HepG2 (cell line): Measurements from ENCODE around the gene SUSD2.

Source experiments
- CC2D1A ChIP-seq: sonication (generic); formaldehyde crosslinking; IDR thresholded peaks from 2 replicates; pipeline ENCODE4 v1.8.1; 2023; ENCODE audit warnings: mild to moderate bottlenecking, missing genetic modification reagents
- DDIT3 ChIP-seq: sonication (generic); formaldehyde crosslinking; IDR thresholded peaks from 2 replicates; pipeline ENCODE4 v1.4.0; 2020; ENCODE audit warnings: mild to moderate bottlenecking, missing genetic modification reagents
- FLYWCH1 ChIP-seq: sonication (generic); formaldehyde crosslinking; IDR thresholded peaks from 2 replicates; pipeline ENCODE4 v1.8.1; 2023; ENCODE audit warnings: mild to moderate bottlenecking, missing genetic modification reagents
- JUN ChIP-seq: sonication (generic); formaldehyde crosslinking; IDR thresholded peaks from 2 replicates; pipeline ENCODE4 v1.4.0; 2020; ENCODE audit warnings: mild to moderate bottlenecking, missing genetic modification reagents
- MTA3 ChIP-seq: sonication (generic); formaldehyde crosslinking; IDR thresholded peaks from 2 replicates; pipeline ENCODE4 v1.4.0; 2020; ENCODE audit warnings: missing genetic modification reagents
- PBX3 ChIP-seq: sonication (generic); formaldehyde crosslinking; IDR thresholded peaks from 2 replicates; pipeline ENCODE4 v1.8.1; 2023; ENCODE audit warnings: missing genetic modification reagents, inconsistent platforms, borderline replicate concordance
- POLR2A ChIP-seq, 2 experiments: IDR thresholded peaks; 2 replicates each; pipeline ENCODE4 v1.6.1; 2011; ENCODE audit warnings: low read depth in 2 of 2, low read length in 2 of 2, mild to moderate bottlenecking in 1 of 2, moderate library complexity in 1 of 2; ENCODE audit not compliant: insufficient read depth in 1 of 2
- RFX5 ChIP-seq: IDR thresholded peaks from 2 replicates; pipeline ENCODE4 v1.6.1; 2011; ENCODE audit warnings: low read depth, low read length, improper control_type of control experiment
- ZNF646 ChIP-seq: sonication (generic); formaldehyde crosslinking; IDR thresholded peaks from 2 replicates; pipeline ENCODE4 v1.9.0; 2021; ENCODE audit warnings: mild to moderate bottlenecking, missing genetic modification reagents
- ZNF704 ChIP-seq: sonication (generic); formaldehyde crosslinking; IDR thresholded peaks from 2 replicates; pipeline ENCODE4 v1.8.1; 2023; ENCODE audit warnings: mild to moderate bottlenecking, inconsistent platforms, moderate library complexity, missing genetic modification reagents, borderline replicate concordance
- ZNF773 ChIP-seq: sonication (generic); formaldehyde crosslinking; IDR thresholded peaks from 2 replicates; pipeline ENCODE4 v1.4.0; 2020; ENCODE audit warnings: missing genetic modification reagents, borderline replicate concordance
- ZSCAN5A ChIP-seq: sonication (generic); formaldehyde crosslinking; IDR thresholded peaks from 2 replicates; pipeline ENCODE4 v1.8.0; 2022; ENCODE audit warnings: mild to moderate bottlenecking, missing genetic modification reagents, borderline replicate concordance

- TF ChIP-seq FLYWCH1 (CRISPR knock-in tag): no peak
- no peak for TF ChIP-seq ZNF773
- TF ChIP-seq ZNF704 (CRISPR knock-in tag): no peak
- TF ChIP-seq RFX5: no peak
- no peak for TF ChIP-seq MTA3
- TF ChIP-seq CC2D1A (CRISPR knock-in tag): no peak
- no peak for TF ChIP-seq ZNF646 (CRISPR knock-in tag)
- TF ChIP-seq ZSCAN5A: no peak
- TF ChIP-seq JUN (CRISPR knock-in tag): no peak
- no peak for TF ChIP-seq POLR2A (IDR thresholded peaks at IDR 0.05; ENCODE audit: insufficient read depth in 1 of 2, low read depth in 2 of 2, low read length in 2 of 2)
- no peak for TF ChIP-seq PBX3
- TF ChIP-seq DDIT3 (CRISPR knock-in tag): no peak
Observed at GRCh38 chr22:24205438-24206195, 24.3 kb downstream of the SUSD2 start.
